Endothelial cell of umbilical vein (primary cell): Measurements from ENCODE around the gene EGFL7. TPM values are rescaled to one million over a fixed set of nuclear protein-coding genes. Genes with fewer than 3 reads are reported as not detected.

ENCODE experiments used
- BruUV-seq: library from RNA; stranded (reverse); fragments of 400-500 nt; replicated peaks from 2 replicates; lab custom pipeline; 2021; lab: Mats Ljungman, UMichigan
- CTCF ChIA-PET: fragments of 300-600, 350-600 bp; sonication (Branson Sonifier 250); formaldehyde crosslinking; loops from one replicate; lab custom pipeline; 2021; ENCODE audit warnings: antibody characterized with exemption, inconsistent platforms; lab: Charles Lee
- POLR2A ChIA-PET: fragments of 300-600, 350-600 bp; sonication (Branson Sonifier 250); formaldehyde crosslinking; loops from one replicate; lab custom pipeline; 2021; ENCODE audit warnings: antibody characterized with exemption, inconsistent platforms; lab: Charles Lee
- DNase-seq: peaks from one replicate; pipeline ENCODE4 v3.0.0-alpha.2; 2011; ENCODE audit warnings: low read depth, low spot score
- FAIRE-seq: peaks from 2 replicates; lab custom pipeline; 2011; peaks lifted over from hg19 to GRCh38; lab: Jason Lieb, UNC
- H2AFZ ChIP-seq: 2 replicates; pipeline ENCODE4 v1.6.0; 2012; ENCODE audit warnings: low read depth, low read length, control low read depth, inconsistent platforms
- H3K27ac ChIP-seq: 2 replicates; pipeline ENCODE4 v1.5.1; 2011; ENCODE audit warnings: low read depth, mild to moderate bottlenecking, control low read depth, low read length, moderate library complexity; ENCODE audit not compliant: insufficient read depth
- H3K27me3 ChIP-seq, 2 experiments: 2 replicates each; pipeline versions ENCODE4 v1.6.0 to v1.6.1; 2011; ENCODE audit warnings: low read length in 2 of 2, mixed read lengths in 1 of 2; ENCODE audit not compliant: control insufficient read depth in 2 of 2, insufficient read depth in 2 of 2
- H3K36me3 ChIP-seq, 2 experiments: 2 replicates in 1 of 2; 3 replicates in 1 of 2; pipeline ENCODE4 v1.5.1; 2011; ENCODE audit warnings: low read length in 2 of 2, mild to moderate bottlenecking in 1 of 2, moderate library complexity in 1 of 2; ENCODE audit not compliant: control insufficient read depth in 2 of 2, insufficient read depth in 2 of 2; ENCODE audit errors: extremely low read depth in 1 of 2
- H3K4me1 ChIP-seq: 3 replicates; pipeline ENCODE4 v1.5.1; 2011; ENCODE audit warnings: mild to moderate bottlenecking, low read length; ENCODE audit not compliant: control insufficient read depth, insufficient read depth; ENCODE audit errors: extremely low read depth
- H3K4me2 ChIP-seq: 2 replicates; pipeline ENCODE4 v1.6.1; 2011; ENCODE audit warnings: low read length, control low read depth, mixed read lengths; ENCODE audit not compliant: insufficient read depth
- H3K4me3 ChIP-seq, 3 experiments: fragments of 200-600 bp in 1 of 3; sonication (generic), shearing (Covaris generic) in 1 of 3; replicated peaks in 1 of 3; 2 replicates each; pipeline ENCODE4 v1.5.1; 2011 to 2016; ENCODE audit warnings: control low read depth in 3 of 3, low read length in 3 of 3, mild to moderate bottlenecking in 2 of 3, inconsistent platforms in 1 of 3, low read depth in 1 of 3, moderate library complexity in 1 of 3; ENCODE audit not compliant: insufficient read depth in 1 of 3
- H3K79me2 ChIP-seq: 2 replicates; pipeline ENCODE4 v1.6.0; 2012; ENCODE audit warnings: low read length, inconsistent platforms; ENCODE audit not compliant: control insufficient read depth, insufficient read depth
- H3K9ac ChIP-seq: replicated peaks from 2 replicates; pipeline ENCODE3; 2011; ENCODE audit warnings: low read length, control low read depth; ENCODE audit not compliant: insufficient read depth; ENCODE audit errors: extremely low read depth
- H3K9me1 ChIP-seq: replicated peaks from 3 replicates; pipeline ENCODE4 v1.6.0; 2011; ENCODE audit warnings: mild to moderate bottlenecking, low read length; ENCODE audit not compliant: control insufficient read depth, insufficient read depth; ENCODE audit errors: extremely low read depth
- H3K9me3 ChIP-seq: replicated peaks from 2 replicates; pipeline ENCODE4 v1.5.1; 2012; ENCODE audit warnings: low read length, inconsistent platforms; ENCODE audit not compliant: control insufficient read depth, insufficient read depth
- H4K20me1 ChIP-seq: replicated peaks from 2 replicates; pipeline ENCODE3; 2011; ENCODE audit warnings: mild to moderate bottlenecking, low read length; ENCODE audit not compliant: control insufficient read depth, insufficient read depth; ENCODE audit errors: extremely low read depth
- EZH2 ChIP-seq: IDR thresholded peaks from 2 replicates; pipeline ENCODE4 v1.6.1; 2012; ENCODE audit warnings: borderline replicate concordance, low read depth, mild to moderate bottlenecking, moderate library complexity, low read length, inconsistent platforms; ENCODE audit not compliant: severe bottlenecking
- FOS ChIP-seq: IDR thresholded peaks from 2 replicates; pipeline ENCODE4 v1.6.1; 2011; ENCODE audit warnings: mild to moderate bottlenecking, low read length, moderate library complexity, borderline replicate concordance; ENCODE audit not compliant: insufficient read depth
- GATA2 ChIP-seq: IDR thresholded peaks from 2 replicates; pipeline ENCODE4 v1.7.0; 2011; ENCODE audit warnings: low read depth, mild to moderate bottlenecking, moderate library complexity, mixed read lengths, low read length; ENCODE audit not compliant: insufficient read length, insufficient read depth
- JUN ChIP-seq: IDR thresholded peaks from 2 replicates; pipeline ENCODE4 v1.6.1; 2011; ENCODE audit warnings: borderline replicate concordance, low read depth; ENCODE audit not compliant: insufficient read length, insufficient read depth
- MYC ChIP-seq: IDR thresholded peaks from one replicate; pipeline ENCODE4 v1.6.1; 2011; ENCODE audit warnings: mild to moderate bottlenecking, low read depth, low read length
- POLR2A ChIP-seq: IDR thresholded peaks from 2 replicates; pipeline ENCODE4 v1.6.1; 2012; ENCODE audit warnings: low read depth, mild to moderate bottlenecking, control low read depth, low read length
- POLR2AphosphoS5 ChIP-seq: IDR thresholded peaks from 2 replicates; pipeline ENCODE4 v1.6.1; 2012; ENCODE audit warnings: low read depth, mild to moderate bottlenecking, control low read depth, low read length, moderate library complexity; ENCODE audit not compliant: insufficient read depth
- dilution Hi-C: fragments of 300-500 bp; cut with MboI; formaldehyde crosslinking; loops from one replicate; pipeline ENCODE4 v1.15.0; 2019; ENCODE audit warnings: low sequenced_read_pairs; ENCODE audit not compliant: extremely low pct_ligation_motif_present
- intact Hi-C: fragments of 100-400 bp; cut with micrococcal nuclease; formaldehyde crosslinking; loops from one replicate; pipeline ENCODE4 v1.10.0; 2022
- polyA plus RNA-seq, 4 experiments: library from polyadenylated mRNA; depleted of rRNA in 3 of 4; stranded (reverse) in 3 of 4; unstranded in 1 of 4; fragments of >200 nt; gene quantifications; 2 replicates each; pipeline versions ENCODE4 v1.2.1 to v1.2.3, GENCODE V29; 2011 to 2012; ENCODE audit warnings: missing spikeins in 1 of 4
- total RNA-seq: library from RNA; stranded (reverse); gene quantifications from 2 replicates; pipeline ENCODE4 v1.2.3, GENCODE V29; 2021
- TF ChIP-seq, protein P1 (sequence below): IDR thresholded peaks from 2 replicates; pipeline ENCODE4 v1.6.1; 2011; ENCODE audit not compliant: insufficient read depth, insufficient read length
- TF ChIP-seq, protein P2 (sequence below), 2 donors: IDR thresholded peaks; 1 replicate in 1 of 2; 2 replicates in 1 of 2; pipeline ENCODE4 v1.5.1; 2011; ENCODE audit warnings: low read length in 2 of 2, mild to moderate bottlenecking in 2 of 2, moderate library complexity in 2 of 2, control low read depth in 1 of 2, inconsistent platforms in 1 of 2, low read depth in 1 of 2; ENCODE audit not compliant: insufficient read depth in 1 of 2; ENCODE audit errors: extremely low read depth in 1 of 2

The EGFL7 gene
- total and polyA plus RNA-seq, 2 donors (not counting 3 experiments of a cell fraction or from before 2014, with no cell fraction given): 1,043 to 1,377 TPM

DNA sequence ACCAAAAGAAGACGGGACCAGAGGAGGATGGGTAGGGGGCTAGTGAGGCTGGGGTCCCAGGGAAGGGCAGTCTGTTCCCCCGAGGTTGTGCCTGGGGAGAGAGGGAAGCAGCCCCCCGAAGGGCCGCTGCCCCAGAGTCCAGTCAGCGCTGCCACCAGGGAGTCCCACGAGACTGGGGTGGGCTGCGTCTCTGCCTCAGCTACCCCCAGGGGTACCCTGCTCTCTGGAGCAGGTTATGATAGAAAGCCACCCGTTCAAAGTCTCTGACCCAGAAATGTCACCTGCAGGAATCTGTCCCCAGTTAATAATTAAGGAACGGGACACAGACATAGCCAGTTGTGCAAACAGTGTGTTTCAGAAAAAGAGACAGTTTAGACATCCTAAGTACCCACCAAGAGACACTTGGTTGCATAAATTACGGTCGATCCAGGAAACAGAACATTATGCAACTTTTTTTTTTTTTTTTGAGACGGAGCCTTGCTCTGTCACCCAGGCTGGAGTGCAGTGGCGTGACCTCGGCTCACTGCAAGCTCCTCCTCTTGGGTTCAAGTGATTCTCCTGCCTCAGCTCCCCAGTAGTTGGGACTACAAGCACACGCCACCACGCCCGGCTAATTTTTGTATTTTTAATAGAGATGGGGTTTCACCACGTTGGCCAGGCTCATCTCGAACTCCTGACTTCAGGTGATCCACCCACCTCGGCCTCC, 35.3 kb downstream of the EGFL7 start:
- Histone ChIP-seq H3K9me1 (no peaks in the 10 kb centered on the region), H3K4me2 (no peak overlapping the region), H2AFZ (no peak overlapping the region), H3K36me3 (no peaks in the 10 kb centered on the region), H4K20me1 (no peaks in the 10 kb centered on the region), H3K27ac (no peak overlapping the region), H3K27me3 (peaks cover 5 to 6% of the 10 kb centered on the region in 2 experiments), H3K4me1 (peaks cover 6% of the 10 kb centered on the region), H3K4me3 (no peak overlapping the region), H3K79me2 (no peaks in the 10 kb centered on the region), H3K9me3 (no peaks in the 10 kb centered on the region), H3K9ac (no peak overlapping the region)
- dilution Hi-C loops: no loop called here
- intact Hi-C loops: no loop called here
- no peak for FAIRE-seq
- POLR2A ChIA-PET: no interaction called here
- no TSS peak for BruUV-seq
- TF ChIP-seq EZH2: no peak
- TF ChIP-seq, protein P1, sequence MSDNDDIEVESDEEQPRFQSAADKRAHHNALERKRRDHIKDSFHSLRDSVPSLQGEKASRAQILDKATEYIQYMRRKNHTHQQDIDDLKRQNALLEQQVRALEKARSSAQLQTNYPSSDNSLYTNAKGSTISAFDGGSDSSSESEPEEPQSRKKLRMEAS: no peak
- no peak for TF ChIP-seq GATA2
- no peak for TF ChIP-seq POLR2A
- no peak for TF ChIP-seq POLR2AphosphoS5
- TF ChIP-seq, protein P2, sequence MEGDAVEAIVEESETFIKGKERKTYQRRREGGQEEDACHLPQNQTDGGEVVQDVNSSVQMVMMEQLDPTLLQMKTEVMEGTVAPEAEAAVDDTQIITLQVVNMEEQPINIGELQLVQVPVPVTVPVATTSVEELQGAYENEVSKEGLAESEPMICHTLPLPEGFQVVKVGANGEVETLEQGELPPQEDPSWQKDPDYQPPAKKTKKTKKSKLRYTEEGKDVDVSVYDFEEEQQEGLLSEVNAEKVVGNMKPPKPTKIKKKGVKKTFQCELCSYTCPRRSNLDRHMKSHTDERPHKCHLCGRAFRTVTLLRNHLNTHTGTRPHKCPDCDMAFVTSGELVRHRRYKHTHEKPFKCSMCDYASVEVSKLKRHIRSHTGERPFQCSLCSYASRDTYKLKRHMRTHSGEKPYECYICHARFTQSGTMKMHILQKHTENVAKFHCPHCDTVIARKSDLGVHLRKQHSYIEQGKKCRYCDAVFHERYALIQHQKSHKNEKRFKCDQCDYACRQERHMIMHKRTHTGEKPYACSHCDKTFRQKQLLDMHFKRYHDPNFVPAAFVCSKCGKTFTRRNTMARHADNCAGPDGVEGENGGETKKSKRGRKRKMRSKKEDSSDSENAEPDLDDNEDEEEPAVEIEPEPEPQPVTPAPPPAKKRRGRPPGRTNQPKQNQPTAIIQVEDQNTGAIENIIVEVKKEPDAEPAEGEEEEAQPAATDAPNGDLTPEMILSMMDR (IDR thresholded peaks at IDR 0.05; ENCODE audit: extremely low read depth in 1 of 2, insufficient read depth in 1 of 2, low read depth in 1 of 2, low read length in 2 of 2): no peak
- no peak for TF ChIP-seq JUN
- TF ChIP-seq MYC: no peak
- no peak for TF ChIP-seq FOS
- CTCF ChIA-PET: interaction anchor here (1.2 to 1.3 kb wide), 2 partner anchors 11 to 29 kb away, joined by 3 to 5 read pairs; partner anchors contain the start of gene AGPAT2
- DNase-seq: no peak
